ENCODE measurements around the gene GCDH. TPM values are rescaled to one million over a fixed set of nuclear protein-coding genes. Genes with fewer than 3 reads are reported as not detected.
A peak's percentile ranks its signal among the peaks of the same experiment; 100 is the strongest.

GCDH gene
- total RNA-seq, 1 experiment from 2014 or later = 53.2 TPM

DNA sequence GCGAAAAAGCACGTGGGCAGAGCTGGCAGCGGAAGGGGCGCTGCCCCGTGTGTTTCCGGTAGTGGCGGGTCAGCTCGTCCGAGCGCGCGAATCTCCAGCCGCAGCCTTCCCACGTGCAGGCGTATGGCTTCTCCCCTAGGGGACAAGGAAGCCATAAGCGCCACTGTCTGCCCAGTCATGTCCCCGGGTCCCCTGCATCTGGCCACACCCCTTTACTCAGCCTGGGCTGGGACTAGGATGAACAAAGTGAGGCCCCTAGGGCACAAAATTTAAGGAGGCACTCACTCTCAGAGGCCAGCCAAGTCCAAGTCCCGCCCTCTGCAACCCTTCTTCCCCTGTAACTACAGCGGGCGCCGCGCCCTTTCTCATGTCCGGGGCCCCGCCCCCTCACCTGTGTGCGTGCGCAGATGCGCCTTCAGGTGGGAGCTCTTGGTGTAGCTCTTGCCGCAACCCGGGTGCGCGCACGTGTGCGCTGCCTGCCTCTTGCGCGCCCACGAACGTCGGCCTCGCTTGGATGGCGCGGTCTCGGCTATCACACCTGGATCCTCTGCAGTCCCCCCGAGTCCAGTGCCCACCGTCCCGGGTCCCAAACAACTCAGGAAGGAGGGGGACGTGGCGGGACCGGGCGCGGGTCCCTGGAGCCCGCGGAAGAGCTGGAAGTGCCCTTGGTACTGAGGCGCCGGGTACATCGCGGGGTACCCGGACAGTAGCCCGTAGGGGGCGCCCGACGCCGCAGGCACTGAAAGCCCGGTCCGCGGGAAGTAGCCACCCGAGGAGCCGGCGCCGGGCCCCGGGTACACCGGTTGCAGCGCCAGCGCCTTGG, 5.8 kb upstream of the GCDH start:
- peak overlapping the region; percentile 79 for H3K4me2 ChIP-seq (ENCODE audit: insufficient read depth, insufficient read length, low read length)
- DNase-seq = peak; percentile 99
- H3K18ac ChIP-seq (ENCODE audit: insufficient read length, low read depth, low read length) = peak overlapping the region; percentile 81
- no peaks in the 10 kb centered on the region for H3K4me1 ChIP-seq (ENCODE audit: insufficient read depth, low read length)
- no peak overlapping the region for H3T11ph ChIP-seq (ENCODE audit: low read length)
- H2BK5ac ChIP-seq (ENCODE audit: insufficient read length, low read length) = no peak overlapping the region
- no peaks in the 10 kb centered on the region for H3K9me3 ChIP-seq (ENCODE audit: control insufficient read depth, low read depth, low read length)
- Mint-ChIP-seq H3K9me3 (peaks cover 16% of the 10 kb centered on the region in 2 experiments), H3K4me1 (peaks cover 13 to 18% of the 10 kb centered on the region in 2 experiments), H3K27me3 (ENCODE audit: low read depth) (peaks cover 54% of the 10 kb centered on the region), H3K4me3 (peak overlapping the region; percentile 81 to 89), H3K36me3 (ENCODE audit: insufficient read depth in 1 of 3, low read depth in 3 of 3) (peaks cover 0 to 6% (median 4%) of the 10 kb centered on the region in 3 experiments; a peak in 3 of 7 replicates), H3K27ac (peak overlapping the region in 2 of 3 experiments; percentile 40 to 92; a peak in 3 of 7 replicates)
- H3K56ac ChIP-seq (ENCODE audit: insufficient read length, low read depth, low read length) = no peak overlapping the region
- H4K5ac ChIP-seq (ENCODE audit: insufficient read length, low read depth, low read length) = peak overlapping the region; percentile 9
- H2AFZ ChIP-seq (ENCODE audit: low read length) = no peak overlapping the region
- peaks cover 6% of the 10 kb centered on the region for H3K23me2 ChIP-seq (ENCODE audit: insufficient read length, low read depth, low read length, poor library complexity, severe bottlenecking)
- TF ChIP-seq, protein P1, sequence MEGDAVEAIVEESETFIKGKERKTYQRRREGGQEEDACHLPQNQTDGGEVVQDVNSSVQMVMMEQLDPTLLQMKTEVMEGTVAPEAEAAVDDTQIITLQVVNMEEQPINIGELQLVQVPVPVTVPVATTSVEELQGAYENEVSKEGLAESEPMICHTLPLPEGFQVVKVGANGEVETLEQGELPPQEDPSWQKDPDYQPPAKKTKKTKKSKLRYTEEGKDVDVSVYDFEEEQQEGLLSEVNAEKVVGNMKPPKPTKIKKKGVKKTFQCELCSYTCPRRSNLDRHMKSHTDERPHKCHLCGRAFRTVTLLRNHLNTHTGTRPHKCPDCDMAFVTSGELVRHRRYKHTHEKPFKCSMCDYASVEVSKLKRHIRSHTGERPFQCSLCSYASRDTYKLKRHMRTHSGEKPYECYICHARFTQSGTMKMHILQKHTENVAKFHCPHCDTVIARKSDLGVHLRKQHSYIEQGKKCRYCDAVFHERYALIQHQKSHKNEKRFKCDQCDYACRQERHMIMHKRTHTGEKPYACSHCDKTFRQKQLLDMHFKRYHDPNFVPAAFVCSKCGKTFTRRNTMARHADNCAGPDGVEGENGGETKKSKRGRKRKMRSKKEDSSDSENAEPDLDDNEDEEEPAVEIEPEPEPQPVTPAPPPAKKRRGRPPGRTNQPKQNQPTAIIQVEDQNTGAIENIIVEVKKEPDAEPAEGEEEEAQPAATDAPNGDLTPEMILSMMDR (conservative IDR thresholded peaks at IDR 0.05) = peak; percentile 91
- peak overlapping the region; percentile 85 for H3K14ac ChIP-seq (ENCODE audit: insufficient read depth, low read length)
- H4K8ac ChIP-seq (replicated peaks; ENCODE audit: insufficient read length, low read depth, low read length) = no peak overlapping the region
- no peak overlapping the region for H2BK12ac ChIP-seq (ENCODE audit: insufficient read length, low read depth, low read length)
- no peak overlapping the region for H4K91ac ChIP-seq (ENCODE audit: insufficient read length, low read depth, low read length)
- H2BK120ac ChIP-seq (ENCODE audit: low read depth, low read length, poor library complexity, severe bottlenecking) = no peak overlapping the region
- no peaks in the 10 kb centered on the region for H3K79me1 ChIP-seq (ENCODE audit: insufficient read depth, low read depth, low read length, poor library complexity, severe bottlenecking)
- H3K4ac ChIP-seq (ENCODE audit: low read depth, low read length) = no peak overlapping the region
- H3K27me3 ChIP-seq (ENCODE audit: insufficient read depth, low read length) = 0 out of 2 replicates have a peak, but pooled peaks cover 1% of the 10 kb centered on the region
- H3K9ac ChIP-seq (ENCODE audit: extremely low read depth, insufficient read length, low read length) = peak overlapping the region; percentile 9
- H3K23ac ChIP-seq (ENCODE audit: insufficient read length, low read depth, low read length) = no peak overlapping the region
- H2BK15ac ChIP-seq (ENCODE audit: low read depth, low read length) = no peak overlapping the region
- no peak overlapping the region for H2AK5ac ChIP-seq (ENCODE audit: insufficient read length, low read length)
- H3K79me2 ChIP-seq (ENCODE audit: insufficient read depth, low read length) = no peaks in the 10 kb centered on the region
- no peaks in the 10 kb centered on the region for H4K20me1 ChIP-seq (ENCODE audit: control insufficient read depth, insufficient read depth, insufficient read length)
- H2BK20ac ChIP-seq (ENCODE audit: low read depth, low read length, poor library complexity, severe bottlenecking) = no peak overlapping the region
- H3K27ac ChIP-seq (ENCODE audit: insufficient read length, low read depth, low read length) = peak overlapping the region; percentile 28
- WGBS (ENCODE audit: extremely low coverage, insufficient read length, low lambda C conversion rate) = no CpG with 5 or more reads among the region's 73 CpGs

All from H9 (cell line).